Stomach (tissue), 9 donors: ENCODE data around the gene NDNF. TPM values are rescaled to one million over a fixed set of nuclear protein-coding genes. Genes with fewer than 3 reads are reported as not detected.

Source experiments
- DNase-seq, 2 donors: peaks; one replicate each; pipeline versions ENCODE4 v3.0.0 to v3.0.0-alpha.2; 2013 to 2019
- H3K27ac ChIP-seq, 5 donors: fragments of 200-600 bp in 4 of 5; sonication (generic) in 4 of 5; one replicate each; pipeline ENCODE4 v1.5.1; 2013 to 2019; ENCODE audit warnings: mild to moderate bottlenecking in 1 of 5, moderate library complexity in 1 of 5
- H3K27me3 ChIP-seq, 3 donors: fragments of 200-600 bp; sonication (generic); one replicate each; pipeline ENCODE4 v1.5.1; 2017 to 2019; ENCODE audit warnings: mixed run types in 1 of 3
- H3K36me3 ChIP-seq, 4 donors: fragments of 200-600 bp; sonication (generic); 1 replicate in 3 of 4; 2 replicates in 1 of 4; pipeline ENCODE4 v1.5.1; 2016 to 2019
- H3K4me1 ChIP-seq, 4 donors: fragments of 200-600 bp; sonication (generic); one replicate each; pipeline ENCODE4 v1.5.1; 2016 to 2019
- H3K4me3 ChIP-seq, 4 donors: fragments of 200-600 bp; sonication (generic) in 3 of 4; one replicate each; pipeline ENCODE4 v1.5.1; 2016 to 2019; ENCODE audit warnings: mild to moderate bottlenecking in 1 of 4
- H3K9me3 ChIP-seq, 4 donors: fragments of 200-600 bp; sonication (generic); one replicate each; pipeline ENCODE4 v1.5.1; 2016 to 2019
- CTCF ChIP-seq, 7 experiments: fragments of 450-650 bp in 4 of 7; fragments of 200-600 bp in 3 of 7; sonication (generic) in 3 of 7; IDR thresholded peaks; one replicate each; pipeline ENCODE4 v1.5.1; 2016 to 2019; ENCODE audit warnings: antibody characterized with exemption in 7 of 7, control low read depth in 2 of 7, mild to moderate bottlenecking in 1 of 7
- EP300 ChIP-seq: sonication (generic); formaldehyde crosslinking; IDR thresholded peaks from one replicate; pipeline ENCODE4 v1.6.1; 2017; ENCODE audit warnings: antibody characterized with exemption
- POLR2A ChIP-seq, 4 donors: fragments of 450-650 bp; IDR thresholded peaks; one replicate each; pipeline ENCODE4 v1.6.1; 2016; ENCODE audit warnings: antibody characterized with exemption in 4 of 4, control low read depth in 2 of 4, mild to moderate bottlenecking in 1 of 4, moderate library complexity in 1 of 4
- POLR2AphosphoS5 ChIP-seq, 3 donors: sonication (generic); formaldehyde crosslinking; IDR thresholded peaks; one replicate each; pipeline ENCODE4 v1.6.1; 2016; ENCODE audit warnings: antibody characterized with exemption in 3 of 3
- WGBS, 5 donors: extraction: QIAGEN DNeasy Blood & Tissue Kit in 3 of 5; methylation state at CpG; one replicate each; pipeline versions ENCODE4 v1.1.5 to v1.1.7; 2013 to 2018; 5-methylcytosine and 5-hydroxymethylcytosine counted together
- intact Hi-C: fragments of 100-400 bp; cut with DNase I; formaldehyde crosslinking; loops from one replicate; pipeline ENCODE4 v1.15.1; 2023; ENCODE audit warnings: low total_unique reads
- polyA plus RNA-seq, 3 donors: library from polyadenylated mRNA; stranded (reverse); fragments of 200-250 nt; gene quantifications; one replicate each; pipeline ENCODE4 v1.2.3, GENCODE V29; 2013
- total RNA-seq, 5 donors: library from RNA; depleted of rRNA; stranded (reverse); fragments of >200 nt; gene quantifications; one replicate each; pipeline versions ENCODE4 v1.1.0 to v1.2.3, GENCODE V29; 2014 to 2016
- donor health status: healthy with polysubstance abuse.
- donor health status: Bipolar disorder and iron deficiency.
- donor health status: healthy.

The NDNF gene
- total and polyA plus RNA-seq, 8 donors = 0.68 to 8.1 (median 3.0) TPM

GRCh38 chr4:121016611-121017010 lies 55.7 kb downstream of the NDNF start:
- DNase-seq = no peak
- Histone ChIP-seq H3K36me3 (no peaks in the 10 kb centered on the region), H3K27ac (no peak overlapping the region), H3K4me3 (no peak overlapping the region), H3K9me3 (no peaks in the 10 kb centered on the region), H3K27me3 (no peaks in the 10 kb centered on the region), H3K4me1 (no peaks in the 10 kb centered on the region)
- WGBS, 5 donors = 61 to 70% (median 68%) methylated on average over 6 of the region's 6 CpGs
- TF ChIP-seq POLR2A (IDR thresholded peaks at IDR 0.05) = no peak
- TF ChIP-seq POLR2AphosphoS5 (IDR thresholded peaks at IDR 0.05) = no peak
- TF ChIP-seq CTCF (IDR thresholded peaks at IDR 0.05) = no peak
- no peak for TF ChIP-seq EP300
- intact Hi-C loops = no loop called here

- intact Hi-C loops = no loop called here
- 66 to 78% (median 68%) methylated on average over 1 of the region's 1 CpG for WGBS, 5 donors
- TF ChIP-seq EP300 = no peak
- TF ChIP-seq POLR2A (IDR thresholded peaks at IDR 0.05) = no peak
- TF ChIP-seq POLR2AphosphoS5 (IDR thresholded peaks at IDR 0.05) = no peak
- no peak for TF ChIP-seq CTCF (IDR thresholded peaks at IDR 0.05)
- Histone ChIP-seq H3K27me3 (no peaks in the 10 kb centered on the region), H3K4me3 (no peak overlapping the region), H3K9me3 (no peaks in the 10 kb centered on the region), H3K36me3 (no peaks in the 10 kb centered on the region), H3K4me1 (no peaks in the 10 kb centered on the region), H3K27ac (no peak overlapping the region)
- no peak for DNase-seq
Measured at GRCh38 chr4:121015421-121015820, 56.9 kb downstream of the NDNF start.

GRCh38 chr4:121014544-121014943 lies 57.8 kb downstream of the NDNF start:
- Histone ChIP-seq H3K4me1 (no peaks in the 10 kb centered on the region), H3K36me3 (no peaks in the 10 kb centered on the region), H3K4me3 (no peak overlapping the region), H3K27ac (no peak overlapping the region), H3K9me3 (no peaks in the 10 kb centered on the region), H3K27me3 (no peaks in the 10 kb centered on the region)
- intact Hi-C loops = no loop called here
- TF ChIP-seq CTCF (IDR thresholded peaks at IDR 0.05) = no peak
- TF ChIP-seq EP300 = no peak
- TF ChIP-seq POLR2A (IDR thresholded peaks at IDR 0.05) = no peak
- TF ChIP-seq POLR2AphosphoS5 (IDR thresholded peaks at IDR 0.05) = no peak
- DNase-seq = no peak
- WGBS, 5 donors = 49 to 81% (median 62%) methylated on average over 1 of the region's 1 CpG

GRCh38 chr4:121011780-121012340 lies 60.5 kb downstream of the NDNF start:
- Histone ChIP-seq H3K27me3 (no peaks in the 10 kb centered on the region), H3K27ac (no peak overlapping the region), H3K36me3 (no peaks in the 10 kb centered on the region), H3K9me3 (no peaks in the 10 kb centered on the region), H3K4me3 (no peak overlapping the region), H3K4me1 (no peaks in the 10 kb centered on the region)
- no peak for DNase-seq
- intact Hi-C loops = no loop called here
- WGBS, 5 donors = 84 to 98% (median 95%) methylated on average over 1 of the region's 1 CpG
- TF ChIP-seq CTCF (IDR thresholded peaks at IDR 0.05) = no peak
- no peak for TF ChIP-seq POLR2AphosphoS5 (IDR thresholded peaks at IDR 0.05)
- no peak for TF ChIP-seq POLR2A (IDR thresholded peaks at IDR 0.05)
- no peak for TF ChIP-seq EP300
